Raji (cell line): ENCODE data around the gene ERBB4.

ENCODE experiments used
- POLR2A ChIP-seq: IDR thresholded peaks from 2 replicates; pipeline ENCODE4 v1.6.1; 2011; ENCODE audit warnings: low read depth, low read length, control low read depth; ENCODE audit not compliant: insufficient read depth

Gene ERBB4

GRCh38 chr2:212489719-212490346 is 48.8 kb downstream of the ERBB4 start:
- no peak for TF ChIP-seq POLR2A

- TF ChIP-seq POLR2A: no peak
These were observed 50.0 kb downstream of the ERBB4 start for GRCh38 chr2:212488611-212489010.

- no peak for TF ChIP-seq POLR2A
These were observed 54.0 kb downstream of the ERBB4 start for GRCh38 chr2:212484563-212485080.

GRCh38 chr2:212480447-212480846 is 58.2 kb downstream of the ERBB4 start:
- TF ChIP-seq POLR2A: no peak

- TF ChIP-seq POLR2A: no peak
These were observed 61.0 kb downstream of the ERBB4 start for GRCh38 chr2:212477571-212477970.

GRCh38 chr2:212473211-212473610 is 65.4 kb downstream of the ERBB4 start:
- no peak for TF ChIP-seq POLR2A

GRCh38 chr2:212465456-212465855 is 73.1 kb downstream of the ERBB4 start:
- TF ChIP-seq POLR2A: no peak

GRCh38 chr2:212454149-212454548 is 84.5 kb downstream of the ERBB4 start:
- TF ChIP-seq POLR2A: no peak

- no peak for TF ChIP-seq POLR2A
These were observed 86.8 kb downstream of the ERBB4 start for GRCh38 chr2:212451786-212452231.

GRCh38 chr2:212448698-212449097 is 89.9 kb downstream of the ERBB4 start:
- no peak for TF ChIP-seq POLR2A

GRCh38 chr2:212441821-212442220 is 96.8 kb downstream of the ERBB4 start:
- TF ChIP-seq POLR2A: no peak

- TF ChIP-seq POLR2A: no peak
These were observed 97.5 kb downstream of the ERBB4 start for GRCh38 chr2:212441141-212441540.

- no peak for TF ChIP-seq POLR2A
These were observed 109.7 kb downstream of the ERBB4 start for GRCh38 chr2:212428681-212429478.

- no peak for TF ChIP-seq POLR2A
These were observed 111.0 kb downstream of the ERBB4 start for GRCh38 chr2:212427638-212428037.

- TF ChIP-seq POLR2A: no peak
These were observed 111.8 kb downstream of the ERBB4 start for GRCh38 chr2:212426637-212427412.
